GM23338 (cell line): ENCODE results near the gene AIG1. TPM values are rescaled to one million over a fixed set of nuclear protein-coding genes. Genes with fewer than 3 reads are reported as not detected.

Experiments
- ATAC-seq: fragments of 200-7000 bp; cut with Tn5 transposase; 3 replicates; pipeline ENCODE4 v1.9.1; 2020
- DNase-seq: peaks from one replicate; pipeline ENCODE4 v3.0.0-alpha.2; 2015; ENCODE audit warnings: low spot score
- H2AFZ ChIP-seq: fragments of 200-600 bp; sonication (generic); 2 replicates; pipeline ENCODE4 v1.8.0; 2016; ENCODE audit warnings: antibody characterized with exemption, mild to moderate bottlenecking, moderate library complexity
- H3F3A ChIP-seq: fragments of 200-600 bp; sonication (generic); replicated peaks from 2 replicates; pipeline ENCODE4 v1.8.0; 2017; ENCODE audit warnings: antibody characterized with exemption, mixed run types, low read depth
- H3K27ac ChIP-seq: fragments of 200-600 bp; sonication (generic); 2 replicates; pipeline ENCODE4 v1.6.1; 2016; ENCODE audit warnings: low read depth
- H3K27me3 ChIP-seq: fragments of 200-600 bp; sonication (generic); 2 replicates; pipeline ENCODE4 v1.8.0; 2016; ENCODE audit warnings: mild to moderate bottlenecking, mixed run types, moderate library complexity; ENCODE audit not compliant: insufficient read depth
- H3K36me3 ChIP-seq: fragments of 200-600 bp; sonication (generic); 2 replicates; pipeline ENCODE4 v1.8.0; 2016; ENCODE audit warnings: mild to moderate bottlenecking; ENCODE audit not compliant: insufficient read depth
- H3K4me1 ChIP-seq: fragments of 200-600 bp; sonication (generic); 2 replicates; pipeline ENCODE4 v1.8.0; 2016; ENCODE audit warnings: mild to moderate bottlenecking, moderate library complexity; ENCODE audit not compliant: insufficient read depth
- H3K4me2 ChIP-seq: fragments of 200-600 bp; sonication (generic); 2 replicates; pipeline ENCODE4 v1.7.1; 2017; ENCODE audit warnings: mixed run types
- H3K4me3 ChIP-seq: fragments of 200-600 bp; sonication (generic); 2 replicates; pipeline ENCODE4 v1.6.1; 2016; ENCODE audit warnings: mixed run types
- H3K79me2 ChIP-seq: fragments of 200-600 bp; sonication (generic); replicated peaks from 2 replicates; pipeline ENCODE4 v1.8.0; 2017; ENCODE audit warnings: mild to moderate bottlenecking; ENCODE audit not compliant: insufficient read depth
- H3K9me2 ChIP-seq: fragments of 200-600 bp; sonication (generic); 2 replicates; pipeline ENCODE4 v1.8.0; 2017; ENCODE audit not compliant: insufficient read depth
- H4K20me1 ChIP-seq: fragments of 200-600 bp; sonication (generic); replicated peaks from 2 replicates; pipeline ENCODE4 v1.8.0; 2017; ENCODE audit warnings: mild to moderate bottlenecking; ENCODE audit not compliant: insufficient read depth
- H3K27ac Mint-ChIP-seq: 2 replicates; pipeline ENCODE4 v1.8.0; 2020; ENCODE audit warnings: inconsistent platforms, mild to moderate bottlenecking, moderate library complexity, mixed read lengths
- H3K27me3 Mint-ChIP-seq: 3 replicates; pipeline ENCODE4 v1.8.0; 2022; ENCODE audit warnings: low read depth, mild to moderate bottlenecking, moderate library complexity, mixed read lengths, inconsistent platforms; ENCODE audit not compliant: insufficient read depth, poor library complexity
- H3K36me3 Mint-ChIP-seq: 3 replicates; pipeline ENCODE4 v1.8.0; 2021; ENCODE audit warnings: low read depth, mild to moderate bottlenecking, inconsistent platforms, moderate library complexity, mixed read lengths
- H3K4me1 Mint-ChIP-seq: 3 replicates; pipeline ENCODE4 v1.8.0; 2020; ENCODE audit warnings: mild to moderate bottlenecking, inconsistent platforms, mixed read lengths
- H3K4me3 Mint-ChIP-seq: 3 replicates; pipeline ENCODE4 v1.8.0; 2021; ENCODE audit warnings: moderate library complexity, mild to moderate bottlenecking, inconsistent platforms, mixed read lengths
- H3K9me3 Mint-ChIP-seq: 3 replicates; pipeline ENCODE4 v1.8.0; 2020; ENCODE audit warnings: moderate library complexity, mild to moderate bottlenecking, inconsistent platforms, mixed read lengths
- CREB1 ChIP-seq: fragments of 250-450 bp; sonication (Bioruptor Pico); IDR thresholded peaks from 2 replicates; pipeline ENCODE4 v1.5.0; 2020; ENCODE audit warnings: low read depth, mild to moderate bottlenecking, moderate library complexity
- CTCF ChIP-seq, 2 experiments: fragments of 200-600 bp in 1 of 2; sonication (generic) in 1 of 2; conservative IDR thresholded peaks; 2 replicates each; pipeline versions ENCODE4 v1.5.1 to v1.6.1; 2016 to 2017; ENCODE audit warnings: antibody characterized with exemption in 2 of 2, low read depth in 2 of 2, mild to moderate bottlenecking in 2 of 2, moderate library complexity in 1 of 2
- ETS1 ChIP-seq: IDR thresholded peaks from 2 replicates; pipeline ENCODE4 v1.6.1; 2016; ENCODE audit warnings: antibody characterized with exemption
- EZH2 ChIP-seq: fragments of 200-600 bp; sonication (generic); IDR thresholded peaks from one replicate; pipeline ENCODE4 v1.8.0; 2017; ENCODE audit warnings: antibody characterized with exemption, mild to moderate bottlenecking, low read depth; ENCODE audit not compliant: unreplicated experiment
- EZH2phosphoT487 ChIP-seq: fragments of 200-600 bp; sonication (generic); IDR thresholded peaks from one replicate; pipeline ENCODE4 v1.8.1; 2018; ENCODE audit warnings: antibody characterized with exemption; ENCODE audit not compliant: unreplicated experiment
- JUNB ChIP-seq: IDR thresholded peaks from one replicate; pipeline ENCODE4 v1.6.1; 2016; ENCODE audit warnings: antibody characterized with exemption; ENCODE audit not compliant: unreplicated experiment
- POLR2AphosphoS5 ChIP-seq: IDR thresholded peaks from 2 replicates; pipeline ENCODE4 v1.6.1; 2016; ENCODE audit warnings: antibody characterized with exemption, low read depth
- STAT1 ChIP-seq: IDR thresholded peaks from one replicate; pipeline ENCODE4 v1.6.1; 2016; ENCODE audit warnings: antibody characterized with exemption; ENCODE audit not compliant: unreplicated experiment
- ZNF114 ChIP-seq: fragments of 250-450 bp; sonication (Bioruptor Pico); IDR thresholded peaks from 2 replicates; pipeline ENCODE4 v1.5.0; 2020; ENCODE audit warnings: mild to moderate bottlenecking, moderate library complexity
- ZNF331 ChIP-seq: fragments of 250-450 bp; sonication (Bioruptor Pico); IDR thresholded peaks from 2 replicates; pipeline ENCODE4 v1.5.0; 2020; ENCODE audit warnings: low read depth, mild to moderate bottlenecking, moderate library complexity
- ZNF462 ChIP-seq: fragments of 250-450 bp; sonication (Bioruptor Pico); IDR thresholded peaks from 2 replicates; pipeline ENCODE4 v1.5.0; 2020; ENCODE audit warnings: mild to moderate bottlenecking, moderate library complexity
- polyA plus RNA-seq: library from polyadenylated mRNA; unstranded; fragments of >200 nt; fragmentation: Nextera tagmentation; extraction: Ambion mirVana; gene quantifications from 2 replicates; pipeline ENCODE4 v1.2.1, GENCODE V29; 2016
- total RNA-seq: library from RNA; depleted of rRNA; stranded (reverse); fragments of >200 nt; shearing (Covaris generic); gene quantifications from 2 replicates; pipeline ENCODE4 v1.2.3, GENCODE V29; 2014

AIG1 gene
- total and polyA plus RNA-seq, 2 experiments from 2014 or later, result 65.2 to 88.4 TPM

GRCh38 chr6:143253586-143253985, 192.9 kb downstream of the AIG1 start (continued):
- TF ChIP-seq CTCF (conservative IDR thresholded peaks at IDR 0.05; ENCODE audit: low read depth in 2 of 2) (no peak), JUNB (no peak), ETS1 (no peak)

GRCh38 chr6:143258945-143259344, 198.3 kb downstream of the AIG1 start:
- Mint-ChIP-seq H3K36me3 (peaks cover 12% of the 10 kb centered on the region; the same call in 2 of the 3 replicates), H3K27me3 (peaks cover 4% of the 10 kb centered on the region), H3K27ac (no peak overlapping the region), H3K4me3 (no peak overlapping the region), H3K9me3 (peaks cover 10% of the 10 kb centered on the region; the same call in 2 of the 3 replicates), H3K4me1 (peaks cover 6% of the 10 kb centered on the region)
- Histone ChIP-seq H2AFZ (no peak overlapping the region), H3K27me3 (no peaks in the 10 kb centered on the region), H3K4me2 (no peak overlapping the region), H4K20me1 (no peaks in the 10 kb centered on the region), H3K27ac (no peak overlapping the region), H3K36me3 (no peaks in the 10 kb centered on the region), H3F3A (no peaks in the 10 kb centered on the region), H3K4me1 (peaks cover 25% of the 10 kb centered on the region), H3K79me2 (no peaks in the 10 kb centered on the region), H3K9me2 (0 out of 2 replicates have a peak, but pooled peaks cover 3% of the 10 kb centered on the region), H3K4me3 (no peak overlapping the region)
- DNase-seq, result no peak
- no peak for ATAC-seq
- TF ChIP-seq ZNF331 (CRISPR knock-in tag), result no peak

GRCh38 chr6:143260857-143261256, 200.2 kb downstream of the AIG1 start:
- H3K36me3 ChIP-seq, result no peaks in the 10 kb centered on the region
- Mint-ChIP-seq H3K27ac (no peak overlapping the region), H3K4me1 (peaks cover 23% of the 10 kb centered on the region), H3K4me3 (no peak overlapping the region), H3K27me3 (peaks cover 4% of the 10 kb centered on the region), H3K9me3 (peaks cover 10% of the 10 kb centered on the region; the same call in 2 of the 3 replicates), H3K36me3 (peaks cover 12% of the 10 kb centered on the region; the same call in 2 of the 3 replicates)
- no peak for ATAC-seq
- no peak overlapping the region for H3K4me3 ChIP-seq
- H2AFZ ChIP-seq, result no peak overlapping the region
- DNase-seq, result no peak
- H4K20me1 ChIP-seq, result no peaks in the 10 kb centered on the region
- H3K9me2 ChIP-seq, result no peaks in the 10 kb centered on the region
- H3K4me2 ChIP-seq, result no peak overlapping the region; the same call in 1 of the 2 replicates
- H3K4me1 ChIP-seq, result peaks cover 42% of the 10 kb centered on the region
- H3K27me3 ChIP-seq, result no peaks in the 10 kb centered on the region
- H3K79me2 ChIP-seq, result no peaks in the 10 kb centered on the region
- no peak overlapping the region for H3K27ac ChIP-seq
- H3F3A ChIP-seq, result no peaks in the 10 kb centered on the region
- TF ChIP-seq ZNF114 (CRISPR knock-in tag) (no peak), EZH2 (no peak), JUNB (no peak), POLR2AphosphoS5 (no peak), EZH2phosphoT487 (no peak), CREB1 (no peak), STAT1 (no peak), ZNF462 (CRISPR knock-in tag) (no peak), ZNF331 (CRISPR knock-in tag) (no peak)
